ENCODE measurements around the gene CHAD. TPM values are rescaled to one million over a fixed set of nuclear protein-coding genes. Genes with fewer than 3 reads are reported as not detected.

CHAD gene
- total and polyA plus RNA-seq, 2 experiments from 2014 or later, result not detected

DNA sequence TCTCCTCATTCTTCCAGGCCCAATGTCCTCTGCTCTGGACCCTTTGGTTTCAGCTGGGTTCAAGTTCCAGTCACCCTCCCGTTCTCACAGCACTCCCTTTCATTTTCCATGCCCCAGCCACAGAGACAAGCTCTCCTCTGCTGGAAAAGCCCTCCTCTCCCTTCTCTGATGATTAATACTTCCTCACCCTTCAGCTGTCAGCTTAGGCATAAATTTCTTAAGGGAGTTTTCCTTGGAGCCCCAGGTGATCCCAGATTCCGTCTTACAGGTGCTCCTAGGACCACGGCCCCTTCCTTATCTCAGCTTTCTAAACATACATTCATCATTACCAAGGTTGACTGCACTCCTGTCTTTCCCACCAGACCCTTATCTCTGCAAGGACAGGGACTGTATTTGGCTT lies 10.4 kb downstream of the CHAD start:
- no peaks in the 10 kb centered on the region for H3K36me3 ChIP-seq (ENCODE audit: low read depth)
- no peaks in the 10 kb centered on the region for H3K9me3 ChIP-seq (ENCODE audit: low read depth)
- no peak for DNase-seq
- no peak overlapping the region for H2AFZ ChIP-seq
- no peak overlapping the region for H3K4me3 ChIP-seq
- H3K4me1 ChIP-seq (ENCODE audit: insufficient read depth), result no peaks in the 10 kb centered on the region
- TF ChIP-seq EZH2phosphoT487 (IDR thresholded peaks at IDR 0.05; ENCODE audit: insufficient read depth, low read depth) (no peak), EZH2 (IDR thresholded peaks at IDR 0.05; ENCODE audit: insufficient read depth, poor library complexity, severe bottlenecking) (no peak)
- in situ Hi-C loops (cut with MboI), result no loop called here
- H3K9ac ChIP-seq, result no peak overlapping the region
- no peaks in the 10 kb centered on the region for H3F3A ChIP-seq (ENCODE audit: insufficient read depth)
- H3K9me2 ChIP-seq (ENCODE audit: insufficient read depth), result no peaks in the 10 kb centered on the region
- no peaks in the 10 kb centered on the region for H3K27me3 ChIP-seq (replicated peaks; ENCODE audit: insufficient read depth)
- H4K20me1 ChIP-seq (ENCODE audit: insufficient read depth), result no peaks in the 10 kb centered on the region
- H3K27ac ChIP-seq, result no peak overlapping the region
- no peaks in the 10 kb centered on the region for H3K79me2 ChIP-seq (ENCODE audit: insufficient read depth)
- 77 to 86% methylated on average over 3 of the region's 3 CpGs for WGBS, 2 experiments (ENCODE audit: low coverage in 1 of 2, low lambda C conversion rate in 2 of 2, missing lambda C conversion rate in 2 of 2)
- no peak overlapping the region for H3K4me2 ChIP-seq (ENCODE audit: unreplicated experiment)

DNA sequence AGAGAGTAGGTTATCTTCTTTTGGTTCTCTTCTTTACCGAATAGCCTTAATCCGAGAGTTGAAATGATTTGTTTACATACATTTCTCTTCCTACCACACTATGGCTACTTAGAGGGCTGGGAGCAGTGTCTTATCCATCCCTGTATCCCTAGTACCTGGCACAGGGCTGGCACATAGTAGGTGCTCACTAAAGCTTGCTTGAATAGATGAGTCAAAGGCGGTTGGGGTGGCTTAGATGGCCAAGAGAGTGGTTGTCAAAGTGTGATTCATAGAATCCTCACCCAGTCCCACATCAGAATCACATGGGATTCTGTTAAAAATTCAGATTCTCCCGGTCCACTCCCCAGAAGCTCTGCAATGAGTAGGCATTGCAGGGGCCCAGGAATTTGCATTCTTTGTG lies 11.1 kb downstream of the CHAD start:
- Histone ChIP-seq H3K27ac (no peak overlapping the region), H3K36me3 (ENCODE audit: low read depth) (no peaks in the 10 kb centered on the region), H3K9me2 (ENCODE audit: insufficient read depth) (no peaks in the 10 kb centered on the region), H3K4me2 (ENCODE audit: unreplicated experiment) (no peak overlapping the region), H3F3A (ENCODE audit: insufficient read depth) (no peaks in the 10 kb centered on the region), H3K79me2 (ENCODE audit: insufficient read depth) (no peaks in the 10 kb centered on the region), H3K9ac (no peak overlapping the region), H3K27me3 (replicated peaks; ENCODE audit: insufficient read depth) (no peaks in the 10 kb centered on the region), H2AFZ (no peak overlapping the region), H3K9me3 (ENCODE audit: low read depth) (no peaks in the 10 kb centered on the region), H4K20me1 (ENCODE audit: insufficient read depth) (no peaks in the 10 kb centered on the region), H3K4me1 (ENCODE audit: insufficient read depth) (no peaks in the 10 kb centered on the region), H3K4me3 (no peak overlapping the region)
- DNase-seq, result no peak
- WGBS, 2 experiments (ENCODE audit: low coverage in 1 of 2, low lambda C conversion rate in 2 of 2, missing lambda C conversion rate in 2 of 2), result 97 to 99% methylated on average over 4 of the region's 4 CpGs
- no peak for TF ChIP-seq EZH2phosphoT487 (IDR thresholded peaks at IDR 0.05; ENCODE audit: insufficient read depth, low read depth)
- TF ChIP-seq EZH2 (IDR thresholded peaks at IDR 0.05; ENCODE audit: insufficient read depth, poor library complexity, severe bottlenecking), result no peak
- in situ Hi-C loops (cut with MboI), result no loop called here

DNA sequence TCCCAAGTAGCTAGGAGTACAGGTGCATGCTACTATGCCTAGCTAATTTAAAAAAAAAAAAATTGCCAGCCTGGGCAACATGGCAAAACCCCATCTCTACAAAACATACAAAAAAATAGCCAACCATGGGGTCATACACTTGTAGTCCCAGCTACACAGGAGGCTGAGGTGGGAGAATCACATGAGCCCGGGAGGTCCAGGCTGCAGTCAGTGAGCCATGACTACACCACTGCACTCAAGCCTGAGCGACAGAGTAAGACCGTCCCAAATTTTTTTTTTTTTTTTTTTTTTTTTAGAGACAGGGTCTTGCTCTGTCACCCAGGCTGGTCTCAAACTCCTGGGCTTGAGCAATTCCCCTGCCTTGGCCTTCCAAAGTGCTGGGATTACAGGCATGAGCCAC lies 14.8 kb downstream of the CHAD start:
- Histone ChIP-seq H3K4me1 (ENCODE audit: insufficient read depth) (no peaks in the 10 kb centered on the region), H2AFZ (no peak overlapping the region), H3K9ac (no peak overlapping the region), H3K27ac (no peak overlapping the region), H3K79me2 (ENCODE audit: insufficient read depth) (no peaks in the 10 kb centered on the region), H4K20me1 (ENCODE audit: insufficient read depth) (no peaks in the 10 kb centered on the region), H3K27me3 (replicated peaks; ENCODE audit: insufficient read depth) (no peaks in the 10 kb centered on the region), H3K36me3 (ENCODE audit: low read depth) (no peaks in the 10 kb centered on the region), H3K4me2 (ENCODE audit: unreplicated experiment) (no peak overlapping the region), H3F3A (ENCODE audit: insufficient read depth) (no peaks in the 10 kb centered on the region), H3K4me3 (no peak overlapping the region), H3K9me3 (ENCODE audit: low read depth) (no peaks in the 10 kb centered on the region), H3K9me2 (ENCODE audit: insufficient read depth) (no peaks in the 10 kb centered on the region)
- 88 to 89% methylated on average over 3 of the region's 3 CpGs for WGBS, 2 experiments (ENCODE audit: low coverage in 1 of 2, low lambda C conversion rate in 2 of 2, missing lambda C conversion rate in 2 of 2)
- DNase-seq, result no peak
- in situ Hi-C loops (cut with MboI), result no loop called here
- TF ChIP-seq EZH2 (IDR thresholded peaks at IDR 0.05; ENCODE audit: insufficient read depth, poor library complexity, severe bottlenecking) (no peak), EZH2phosphoT487 (IDR thresholded peaks at IDR 0.05; ENCODE audit: insufficient read depth, low read depth) (no peak)

DNA sequence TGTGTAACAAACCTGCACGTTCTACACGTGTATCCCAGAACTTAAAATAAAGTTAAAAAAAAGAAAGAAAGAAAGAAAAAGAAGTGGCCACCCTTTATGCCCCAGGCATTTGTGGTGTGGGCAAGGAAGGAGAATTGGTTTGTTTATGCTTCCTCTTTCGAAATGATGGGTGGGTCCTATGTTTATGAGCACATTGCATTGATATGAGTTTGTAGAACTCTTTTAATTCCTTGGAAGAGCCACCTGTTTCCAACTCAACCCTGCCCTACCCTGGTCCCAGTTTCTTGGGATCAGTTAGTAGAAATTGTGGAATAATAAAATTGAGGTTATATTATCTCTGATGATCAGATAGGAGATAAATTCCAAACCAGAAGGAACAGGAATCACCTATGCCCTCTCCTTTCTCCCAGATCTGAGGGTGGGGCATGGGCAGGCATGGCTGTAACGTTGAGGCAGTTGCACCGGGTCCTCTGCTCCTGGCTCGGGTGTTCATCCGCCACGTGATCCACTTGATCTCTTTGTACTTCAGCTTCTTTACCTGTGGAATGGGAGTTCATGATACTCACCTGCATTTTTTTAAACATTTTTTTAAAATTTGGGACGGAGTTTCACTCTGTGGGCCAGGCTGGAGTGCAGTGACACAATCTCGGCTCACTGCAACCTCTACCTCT lies 15.9 kb downstream of the CHAD start:
- DNase-seq, result peak; percentile 35
- 78% methylated on average over 10 of the region's 10 CpGs for WGBS, 2 experiments (ENCODE audit: low coverage in 1 of 2, low lambda C conversion rate in 2 of 2, missing lambda C conversion rate in 2 of 2)
- H3K27ac ChIP-seq, result no peak overlapping the region
- TF ChIP-seq EZH2phosphoT487 (IDR thresholded peaks at IDR 0.05; ENCODE audit: insufficient read depth, low read depth) (no peak), EZH2 (IDR thresholded peaks at IDR 0.05; ENCODE audit: insufficient read depth, poor library complexity, severe bottlenecking) (no peak)
- H3K9me2 ChIP-seq (ENCODE audit: insufficient read depth), result no peaks in the 10 kb centered on the region
- in situ Hi-C loops (cut with MboI), result no loop called here
- H3K27me3 ChIP-seq (replicated peaks; ENCODE audit: insufficient read depth), result no peaks in the 10 kb centered on the region
- H3K9me3 ChIP-seq (ENCODE audit: low read depth), result no peaks in the 10 kb centered on the region
- H3F3A ChIP-seq (ENCODE audit: insufficient read depth), result no peaks in the 10 kb centered on the region
- H3K4me3 ChIP-seq, result no peak overlapping the region
- no peak overlapping the region for H3K4me2 ChIP-seq (ENCODE audit: unreplicated experiment)
- no peaks in the 10 kb centered on the region for H4K20me1 ChIP-seq (ENCODE audit: insufficient read depth)
- H3K4me1 ChIP-seq (ENCODE audit: insufficient read depth), result no peaks in the 10 kb centered on the region
- H2AFZ ChIP-seq, result no peak overlapping the region
- no peak overlapping the region for H3K9ac ChIP-seq
- H3K36me3 ChIP-seq (ENCODE audit: low read depth), result no peaks in the 10 kb centered on the region
- H3K79me2 ChIP-seq (ENCODE audit: insufficient read depth), result no peaks in the 10 kb centered on the region
